Ishikawa (cell line): ENCODE results near the gene ANKDD1A.

ENCODE experiments used
- EGR1 ChIP-seq: IDR thresholded peaks from 2 replicates; pipeline ENCODE4 v1.6.1; 2012
- EP300 ChIP-seq: IDR thresholded peaks from 2 replicates; pipeline ENCODE4 v1.6.1; 2012; ENCODE audit warnings: borderline replicate concordance
- RAD21 ChIP-seq: IDR thresholded peaks from 2 replicates; pipeline ENCODE4 v1.6.1; 2012; ENCODE audit warnings: low read depth
- YY1 ChIP-seq: IDR thresholded peaks from 2 replicates; pipeline ENCODE4 v1.6.1; 2012; ENCODE audit warnings: low read depth
- TF ChIP-seq, protein P1 (sequence below): IDR thresholded peaks from 2 replicates; pipeline ENCODE4 v1.6.1; 2012

DNA sequence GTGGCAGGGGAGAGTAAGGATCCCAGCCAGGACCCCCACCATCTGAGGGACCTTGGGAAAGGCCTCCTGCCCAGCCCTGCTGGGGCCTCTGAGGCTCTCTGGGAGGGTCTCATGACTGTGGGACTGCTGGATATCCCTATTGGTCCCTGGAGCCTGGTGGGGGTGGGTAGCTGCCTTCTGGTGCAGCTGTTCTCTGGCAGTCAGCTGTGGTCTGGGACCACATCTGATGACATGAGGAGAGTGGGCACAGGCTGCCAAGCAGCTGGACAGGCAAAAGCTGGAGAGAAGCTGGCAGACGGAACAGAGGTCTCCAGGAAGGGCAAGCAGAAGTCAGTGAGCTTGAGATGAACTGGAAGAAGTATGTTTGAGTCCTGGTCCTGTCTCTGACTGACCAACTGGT, 47.6 kb upstream of the ANKDD1A start:
- TF ChIP-seq RAD21 (no peak), EGR1 (no peak), YY1 (no peak), EP300 (no peak)
- TF ChIP-seq, protein P1, sequence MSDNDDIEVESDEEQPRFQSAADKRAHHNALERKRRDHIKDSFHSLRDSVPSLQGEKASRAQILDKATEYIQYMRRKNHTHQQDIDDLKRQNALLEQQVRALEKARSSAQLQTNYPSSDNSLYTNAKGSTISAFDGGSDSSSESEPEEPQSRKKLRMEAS = no peak
